GM23338 (cell line): ENCODE results near the gene SIDT2. TPM values are rescaled to one million over a fixed set of nuclear protein-coding genes. Genes with fewer than 3 reads are reported as not detected.

ENCODE experiments used
- ATAC-seq: fragments of 200-7000 bp; cut with Tn5 transposase; 3 replicates; pipeline ENCODE4 v1.9.1; 2020
- DNase-seq: peaks from one replicate; pipeline ENCODE4 v3.0.0-alpha.2; 2015; ENCODE audit warnings: low spot score
- H2AFZ ChIP-seq: fragments of 200-600 bp; sonication (generic); 2 replicates; pipeline ENCODE4 v1.8.0; 2016; ENCODE audit warnings: antibody characterized with exemption, mild to moderate bottlenecking, moderate library complexity
- H3F3A ChIP-seq: fragments of 200-600 bp; sonication (generic); replicated peaks from 2 replicates; pipeline ENCODE4 v1.8.0; 2017; ENCODE audit warnings: antibody characterized with exemption, mixed run types, low read depth
- H3K27ac ChIP-seq: fragments of 200-600 bp; sonication (generic); 2 replicates; pipeline ENCODE4 v1.6.1; 2016; ENCODE audit warnings: low read depth
- H3K27me3 ChIP-seq: fragments of 200-600 bp; sonication (generic); 2 replicates; pipeline ENCODE4 v1.8.0; 2016; ENCODE audit warnings: mild to moderate bottlenecking, mixed run types, moderate library complexity; ENCODE audit not compliant: insufficient read depth
- H3K36me3 ChIP-seq: fragments of 200-600 bp; sonication (generic); 2 replicates; pipeline ENCODE4 v1.8.0; 2016; ENCODE audit warnings: mild to moderate bottlenecking; ENCODE audit not compliant: insufficient read depth
- H3K4me1 ChIP-seq: fragments of 200-600 bp; sonication (generic); 2 replicates; pipeline ENCODE4 v1.8.0; 2016; ENCODE audit warnings: mild to moderate bottlenecking, moderate library complexity; ENCODE audit not compliant: insufficient read depth
- H3K4me2 ChIP-seq: fragments of 200-600 bp; sonication (generic); 2 replicates; pipeline ENCODE4 v1.7.1; 2017; ENCODE audit warnings: mixed run types
- H3K4me3 ChIP-seq: fragments of 200-600 bp; sonication (generic); 2 replicates; pipeline ENCODE4 v1.6.1; 2016; ENCODE audit warnings: mixed run types
- H3K79me2 ChIP-seq: fragments of 200-600 bp; sonication (generic); replicated peaks from 2 replicates; pipeline ENCODE4 v1.8.0; 2017; ENCODE audit warnings: mild to moderate bottlenecking; ENCODE audit not compliant: insufficient read depth
- H3K9me2 ChIP-seq: fragments of 200-600 bp; sonication (generic); 2 replicates; pipeline ENCODE4 v1.8.0; 2017; ENCODE audit not compliant: insufficient read depth
- H4K20me1 ChIP-seq: fragments of 200-600 bp; sonication (generic); replicated peaks from 2 replicates; pipeline ENCODE4 v1.8.0; 2017; ENCODE audit warnings: mild to moderate bottlenecking; ENCODE audit not compliant: insufficient read depth
- H3K27ac Mint-ChIP-seq: 2 replicates; pipeline ENCODE4 v1.8.0; 2020; ENCODE audit warnings: inconsistent platforms, mild to moderate bottlenecking, moderate library complexity, mixed read lengths
- H3K27me3 Mint-ChIP-seq: 3 replicates; pipeline ENCODE4 v1.8.0; 2022; ENCODE audit warnings: low read depth, mild to moderate bottlenecking, moderate library complexity, mixed read lengths, inconsistent platforms; ENCODE audit not compliant: insufficient read depth, poor library complexity
- H3K36me3 Mint-ChIP-seq: 3 replicates; pipeline ENCODE4 v1.8.0; 2021; ENCODE audit warnings: low read depth, mild to moderate bottlenecking, inconsistent platforms, moderate library complexity, mixed read lengths
- H3K4me1 Mint-ChIP-seq: 3 replicates; pipeline ENCODE4 v1.8.0; 2020; ENCODE audit warnings: mild to moderate bottlenecking, inconsistent platforms, mixed read lengths
- H3K4me3 Mint-ChIP-seq: 3 replicates; pipeline ENCODE4 v1.8.0; 2021; ENCODE audit warnings: moderate library complexity, mild to moderate bottlenecking, inconsistent platforms, mixed read lengths
- H3K9me3 Mint-ChIP-seq: 3 replicates; pipeline ENCODE4 v1.8.0; 2020; ENCODE audit warnings: moderate library complexity, mild to moderate bottlenecking, inconsistent platforms, mixed read lengths
- CREB1 ChIP-seq: fragments of 250-450 bp; sonication (Bioruptor Pico); IDR thresholded peaks from 2 replicates; pipeline ENCODE4 v1.5.0; 2020; ENCODE audit warnings: low read depth, mild to moderate bottlenecking, moderate library complexity
- EZH2 ChIP-seq: fragments of 200-600 bp; sonication (generic); IDR thresholded peaks from one replicate; pipeline ENCODE4 v1.8.0; 2017; ENCODE audit warnings: antibody characterized with exemption, mild to moderate bottlenecking, low read depth; ENCODE audit not compliant: unreplicated experiment
- EZH2phosphoT487 ChIP-seq: fragments of 200-600 bp; sonication (generic); IDR thresholded peaks from one replicate; pipeline ENCODE4 v1.8.1; 2018; ENCODE audit warnings: antibody characterized with exemption; ENCODE audit not compliant: unreplicated experiment
- NANOG ChIP-seq: IDR thresholded peaks from 2 replicates; pipeline ENCODE4 v1.6.1; 2016; ENCODE audit warnings: antibody characterized with exemption, borderline replicate concordance
- POLR2AphosphoS5 ChIP-seq: IDR thresholded peaks from 2 replicates; pipeline ENCODE4 v1.6.1; 2016; ENCODE audit warnings: antibody characterized with exemption, low read depth
- STAT1 ChIP-seq: IDR thresholded peaks from one replicate; pipeline ENCODE4 v1.6.1; 2016; ENCODE audit warnings: antibody characterized with exemption; ENCODE audit not compliant: unreplicated experiment
- ZNF114 ChIP-seq: fragments of 250-450 bp; sonication (Bioruptor Pico); IDR thresholded peaks from 2 replicates; pipeline ENCODE4 v1.5.0; 2020; ENCODE audit warnings: mild to moderate bottlenecking, moderate library complexity
- ZNF331 ChIP-seq: fragments of 250-450 bp; sonication (Bioruptor Pico); IDR thresholded peaks from 2 replicates; pipeline ENCODE4 v1.5.0; 2020; ENCODE audit warnings: low read depth, mild to moderate bottlenecking, moderate library complexity
- polyA plus RNA-seq: library from polyadenylated mRNA; unstranded; fragments of >200 nt; fragmentation: Nextera tagmentation; extraction: Ambion mirVana; gene quantifications from 2 replicates; pipeline ENCODE4 v1.2.1, GENCODE V29; 2016
- total RNA-seq: library from RNA; depleted of rRNA; stranded (reverse); fragments of >200 nt; shearing (Covaris generic); gene quantifications from 2 replicates; pipeline ENCODE4 v1.2.3, GENCODE V29; 2014
- TF ChIP-seq, protein P1 (sequence below): IDR thresholded peaks from 2 replicates; pipeline ENCODE4 v1.6.1; 2016; ENCODE audit warnings: antibody characterized with exemption
- TF ChIP-seq, protein P2 (sequence below): IDR thresholded peaks from one replicate; pipeline ENCODE4 v1.6.1; 2018; ENCODE audit warnings: antibody characterized with exemption; ENCODE audit not compliant: unreplicated experiment
- TF ChIP-seq, protein P3 (sequence below): fragments of 250-450 bp; sonication (Bioruptor Pico); IDR thresholded peaks from 2 replicates; pipeline ENCODE4 v1.5.0; 2020; ENCODE audit warnings: mild to moderate bottlenecking, moderate library complexity

The SIDT2 gene
- total and polyA plus RNA-seq, 2 experiments from 2014 or later = 7.5 to 12.1 TPM

DNA sequence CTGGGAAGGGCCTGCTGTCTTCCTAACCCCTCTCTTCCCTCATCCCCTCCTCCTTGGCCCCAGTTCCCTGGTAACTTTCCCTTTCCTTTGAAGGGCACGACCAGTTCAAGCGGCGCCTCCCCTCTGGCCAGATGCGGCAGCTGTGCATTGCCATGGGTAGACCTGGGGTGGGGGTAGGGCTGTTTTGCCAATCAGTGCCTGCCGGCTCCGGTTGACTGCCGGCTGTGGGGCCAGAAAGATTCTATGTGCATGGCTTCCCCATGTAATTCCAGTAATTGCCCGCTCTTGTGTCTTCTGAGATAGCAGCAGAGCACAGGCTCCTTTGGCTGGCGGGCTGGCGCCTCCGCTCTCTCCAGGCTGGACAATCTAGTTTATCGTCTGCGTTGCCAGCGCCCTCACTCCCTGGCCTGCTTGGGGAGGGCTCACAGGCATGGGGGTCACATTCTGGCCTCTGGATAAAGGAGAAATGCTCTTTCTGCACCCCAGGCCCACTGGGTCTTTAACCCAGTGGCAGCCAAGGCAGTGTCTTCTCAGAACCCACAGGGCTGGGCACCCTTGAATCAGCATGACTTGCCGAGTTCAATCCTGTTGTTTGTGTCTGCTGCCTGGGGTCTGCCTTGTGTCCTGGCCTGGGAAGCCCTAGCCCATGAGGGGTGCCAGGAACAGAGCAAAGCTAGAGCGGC lies 9.4 kb downstream of the SIDT2 start:
- Mint-ChIP-seq H3K27ac (peak overlapping the region; percentile 36; the same call in 1 of the 2 replicates), H3K9me3 (no peaks in the 10 kb centered on the region), H3K27me3 (peaks cover 8% of the 10 kb centered on the region), H3K36me3 (peaks cover 4% of the 10 kb centered on the region; the same call in 2 of the 3 replicates), H3K4me3 (no peak overlapping the region), H3K4me1 (no peaks in the 10 kb centered on the region; the same call in 2 of the 3 replicates)
- Histone ChIP-seq H3K4me1 (no peaks in the 10 kb centered on the region), H3K79me2 (no peaks in the 10 kb centered on the region), H3K27me3 (no peaks in the 10 kb centered on the region), H2AFZ (no peak overlapping the region), H3K27ac (no peak overlapping the region), H3K9me2 (no peaks in the 10 kb centered on the region), H3K4me2 (no peak overlapping the region), H4K20me1 (no peaks in the 10 kb centered on the region), H3K36me3 (no peaks in the 10 kb centered on the region), H3K4me3 (no peak overlapping the region), H3F3A (no peaks in the 10 kb centered on the region)
- DNase-seq (no peak), ATAC-seq (no peak)
- TF ChIP-seq EZH2 (no peak), CREB1 (no peak), ZNF114 (no peak), STAT1 (no peak), NANOG (no peak), POLR2AphosphoS5 (no peak), EZH2phosphoT487 (no peak), ZNF331 (no peak)
- TF ChIP-seq, protein P1, sequence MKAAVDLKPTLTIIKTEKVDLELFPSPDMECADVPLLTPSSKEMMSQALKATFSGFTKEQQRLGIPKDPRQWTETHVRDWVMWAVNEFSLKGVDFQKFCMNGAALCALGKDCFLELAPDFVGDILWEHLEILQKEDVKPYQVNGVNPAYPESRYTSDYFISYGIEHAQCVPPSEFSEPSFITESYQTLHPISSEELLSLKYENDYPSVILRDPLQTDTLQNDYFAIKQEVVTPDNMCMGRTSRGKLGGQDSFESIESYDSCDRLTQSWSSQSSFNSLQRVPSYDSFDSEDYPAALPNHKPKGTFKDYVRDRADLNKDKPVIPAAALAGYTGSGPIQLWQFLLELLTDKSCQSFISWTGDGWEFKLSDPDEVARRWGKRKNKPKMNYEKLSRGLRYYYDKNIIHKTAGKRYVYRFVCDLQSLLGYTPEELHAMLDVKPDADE = no peak
- TF ChIP-seq, protein P2, sequence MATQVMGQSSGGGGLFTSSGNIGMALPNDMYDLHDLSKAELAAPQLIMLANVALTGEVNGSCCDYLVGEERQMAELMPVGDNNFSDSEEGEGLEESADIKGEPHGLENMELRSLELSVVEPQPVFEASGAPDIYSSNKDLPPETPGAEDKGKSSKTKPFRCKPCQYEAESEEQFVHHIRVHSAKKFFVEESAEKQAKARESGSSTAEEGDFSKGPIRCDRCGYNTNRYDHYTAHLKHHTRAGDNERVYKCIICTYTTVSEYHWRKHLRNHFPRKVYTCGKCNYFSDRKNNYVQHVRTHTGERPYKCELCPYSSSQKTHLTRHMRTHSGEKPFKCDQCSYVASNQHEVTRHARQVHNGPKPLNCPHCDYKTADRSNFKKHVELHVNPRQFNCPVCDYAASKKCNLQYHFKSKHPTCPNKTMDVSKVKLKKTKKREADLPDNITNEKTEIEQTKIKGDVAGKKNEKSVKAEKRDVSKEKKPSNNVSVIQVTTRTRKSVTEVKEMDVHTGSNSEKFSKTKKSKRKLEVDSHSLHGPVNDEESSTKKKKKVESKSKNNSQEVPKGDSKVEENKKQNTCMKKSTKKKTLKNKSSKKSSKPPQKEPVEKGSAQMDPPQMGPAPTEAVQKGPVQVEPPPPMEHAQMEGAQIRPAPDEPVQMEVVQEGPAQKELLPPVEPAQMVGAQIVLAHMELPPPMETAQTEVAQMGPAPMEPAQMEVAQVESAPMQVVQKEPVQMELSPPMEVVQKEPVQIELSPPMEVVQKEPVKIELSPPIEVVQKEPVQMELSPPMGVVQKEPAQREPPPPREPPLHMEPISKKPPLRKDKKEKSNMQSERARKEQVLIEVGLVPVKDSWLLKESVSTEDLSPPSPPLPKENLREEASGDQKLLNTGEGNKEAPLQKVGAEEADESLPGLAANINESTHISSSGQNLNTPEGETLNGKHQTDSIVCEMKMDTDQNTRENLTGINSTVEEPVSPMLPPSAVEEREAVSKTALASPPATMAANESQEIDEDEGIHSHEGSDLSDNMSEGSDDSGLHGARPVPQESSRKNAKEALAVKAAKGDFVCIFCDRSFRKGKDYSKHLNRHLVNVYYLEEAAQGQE = no peak
- TF ChIP-seq, protein P3, sequence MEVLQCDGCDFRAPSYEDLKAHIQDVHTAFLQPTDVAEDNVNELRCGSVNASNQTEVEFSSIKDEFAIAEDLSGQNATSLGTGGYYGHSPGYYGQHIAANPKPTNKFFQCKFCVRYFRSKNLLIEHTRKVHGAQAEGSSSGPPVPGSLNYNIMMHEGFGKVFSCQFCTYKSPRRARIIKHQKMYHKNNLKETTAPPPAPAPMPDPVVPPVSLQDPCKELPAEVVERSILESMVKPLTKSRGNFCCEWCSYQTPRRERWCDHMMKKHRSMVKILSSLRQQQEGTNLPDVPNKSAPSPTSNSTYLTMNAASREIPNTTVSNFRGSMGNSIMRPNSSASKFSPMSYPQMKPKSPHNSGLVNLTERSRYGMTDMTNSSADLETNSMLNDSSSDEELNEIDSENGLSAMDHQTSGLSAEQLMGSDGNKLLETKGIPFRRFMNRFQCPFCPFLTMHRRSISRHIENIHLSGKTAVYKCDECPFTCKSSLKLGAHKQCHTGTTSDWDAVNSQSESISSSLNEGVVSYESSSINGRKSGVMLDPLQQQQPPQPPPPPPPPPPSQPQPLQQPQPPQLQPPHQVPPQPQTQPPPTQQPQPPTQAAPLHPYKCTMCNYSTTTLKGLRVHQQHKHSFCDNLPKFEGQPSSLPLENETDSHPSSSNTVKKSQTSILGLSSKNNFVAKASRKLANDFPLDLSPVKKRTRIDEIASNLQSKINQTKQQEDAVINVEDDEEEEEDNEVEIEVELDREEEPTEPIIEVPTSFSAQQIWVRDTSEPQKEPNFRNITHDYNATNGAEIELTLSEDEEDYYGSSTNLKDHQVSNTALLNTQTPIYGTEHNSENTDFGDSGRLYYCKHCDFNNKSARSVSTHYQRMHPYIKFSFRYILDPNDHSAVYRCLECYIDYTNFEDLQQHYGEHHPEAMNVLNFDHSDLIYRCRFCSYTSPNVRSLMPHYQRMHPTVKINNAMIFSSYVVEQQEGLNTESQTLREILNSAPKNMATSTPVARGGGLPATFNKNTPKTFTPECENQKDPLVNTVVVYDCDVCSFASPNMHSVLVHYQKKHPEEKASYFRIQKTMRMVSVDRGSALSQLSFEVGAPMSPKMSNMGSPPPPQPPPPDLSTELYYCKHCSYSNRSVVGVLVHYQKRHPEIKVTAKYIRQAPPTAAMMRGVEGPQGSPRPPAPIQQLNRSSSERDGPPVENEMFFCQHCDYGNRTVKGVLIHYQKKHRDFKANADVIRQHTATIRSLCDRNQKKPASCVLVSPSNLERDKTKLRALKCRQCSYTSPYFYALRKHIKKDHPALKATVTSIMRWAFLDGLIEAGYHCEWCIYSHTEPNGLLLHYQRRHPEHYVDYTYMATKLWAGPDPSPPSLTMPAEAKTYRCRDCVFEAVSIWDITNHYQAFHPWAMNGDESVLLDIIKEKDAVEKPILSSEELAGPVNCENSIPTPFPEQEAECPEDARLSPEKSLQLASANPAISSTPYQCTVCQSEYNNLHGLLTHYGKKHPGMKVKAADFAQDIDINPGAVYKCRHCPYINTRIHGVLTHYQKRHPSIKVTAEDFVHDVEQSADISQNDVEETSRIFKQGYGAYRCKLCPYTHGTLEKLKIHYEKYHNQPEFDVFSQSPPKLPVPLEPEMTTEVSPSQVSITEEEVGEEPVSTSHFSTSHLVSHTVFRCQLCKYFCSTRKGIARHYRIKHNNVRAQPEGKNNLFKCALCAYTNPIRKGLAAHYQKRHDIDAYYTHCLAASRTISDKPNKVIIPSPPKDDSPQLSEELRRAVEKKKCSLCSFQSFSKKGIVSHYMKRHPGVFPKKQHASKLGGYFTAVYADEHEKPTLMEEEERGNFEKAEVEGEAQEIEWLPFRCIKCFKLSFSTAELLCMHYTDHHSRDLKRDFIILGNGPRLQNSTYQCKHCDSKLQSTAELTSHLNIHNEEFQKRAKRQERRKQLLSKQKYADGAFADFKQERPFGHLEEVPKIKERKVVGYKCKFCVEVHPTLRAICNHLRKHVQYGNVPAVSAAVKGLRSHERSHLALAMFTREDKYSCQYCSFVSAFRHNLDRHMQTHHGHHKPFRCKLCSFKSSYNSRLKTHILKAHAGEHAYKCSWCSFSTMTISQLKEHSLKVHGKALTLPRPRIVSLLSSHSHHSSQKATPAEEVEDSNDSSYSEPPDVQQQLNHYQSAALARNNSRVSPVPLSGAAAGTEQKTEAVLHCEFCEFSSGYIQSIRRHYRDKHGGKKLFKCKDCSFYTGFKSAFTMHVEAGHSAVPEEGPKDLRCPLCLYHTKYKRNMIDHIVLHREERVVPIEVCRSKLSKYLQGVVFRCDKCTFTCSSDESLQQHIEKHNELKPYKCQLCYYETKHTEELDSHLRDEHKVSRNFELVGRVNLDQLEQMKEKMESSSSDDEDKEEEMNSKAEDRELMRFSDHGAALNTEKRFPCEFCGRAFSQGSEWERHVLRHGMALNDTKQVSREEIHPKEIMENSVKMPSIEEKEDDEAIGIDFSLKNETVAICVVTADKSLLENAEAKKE = no peak
